Upper lobe of left lung (tissue), 6 donors: Measurements from ENCODE around the gene GARS1. TPM values are rescaled to one million over a fixed set of nuclear protein-coding genes. Genes with fewer than 3 reads are reported as not detected.

ENCODE experiments used
- ATAC-seq, 2 donors: fragments of 200-7000 bp; cut with Tn5 transposase; one replicate each; pipeline ENCODE4 v1.9.1; 2022; ENCODE audit warnings: mild to moderate bottlenecking in 2 of 2, moderate library complexity in 2 of 2; ENCODE audit not compliant: low FRiP score in 2 of 2
- DNase-seq, 2 donors: peaks; one replicate each; pipeline ENCODE4 v3.0.0-alpha.2; 2019 to 2020
- H3K27ac ChIP-seq, 4 donors: fragments of 200-600 bp; sonication (generic); one replicate each; pipeline ENCODE4 v1.5.1; 2016 to 2019
- H3K27me3 ChIP-seq, 4 donors: fragments of 200-600 bp; sonication (generic); one replicate each; pipeline ENCODE4 v1.5.1; 2017 to 2019
- H3K36me3 ChIP-seq, 4 donors: fragments of 200-600 bp; sonication (generic); one replicate each; pipeline ENCODE4 v1.5.1; 2016 to 2019
- H3K4me1 ChIP-seq, 4 donors: fragments of 200-600 bp; sonication (generic); one replicate each; pipeline ENCODE4 v1.5.1; 2018 to 2019
- H3K4me3 ChIP-seq, 4 donors: fragments of 200-600 bp; sonication (generic); one replicate each; pipeline ENCODE4 v1.5.1; 2017 to 2019; ENCODE audit warnings: mild to moderate bottlenecking in 2 of 4, moderate library complexity in 1 of 4
- H3K9me3 ChIP-seq, 4 donors: fragments of 200-600 bp; sonication (generic); one replicate each; pipeline ENCODE4 v1.5.1; 2018 to 2019
- CTCF ChIP-seq, 6 experiments: fragments of 450-650 bp in 4 of 6; fragments of 200-600 bp in 2 of 6; sonication (generic) in 2 of 6; IDR thresholded peaks; one replicate each; pipeline ENCODE4 v1.5.1; 2016 to 2019; ENCODE audit warnings: antibody characterized with exemption in 6 of 6
- EP300 ChIP-seq, 4 donors: sonication (generic); formaldehyde crosslinking; IDR thresholded peaks; one replicate each; pipeline ENCODE4 v1.5.1; 2017; ENCODE audit warnings: antibody characterized with exemption in 4 of 4, control low read depth in 2 of 4
- POLR2A ChIP-seq, 4 donors: fragments of 450-650 bp; IDR thresholded peaks; one replicate each; pipeline ENCODE4 v1.5.1; 2016 to 2017; ENCODE audit warnings: antibody characterized with exemption in 4 of 4, mild to moderate bottlenecking in 2 of 4
- POLR2AphosphoS5 ChIP-seq, 2 donors: sonication (generic); formaldehyde crosslinking; IDR thresholded peaks; one replicate each; pipeline ENCODE4 v1.5.1; 2017; ENCODE audit warnings: antibody characterized with exemption in 2 of 2
- WGBS, 2 donors: methylation state at CpG; one replicate each; pipeline ENCODE4 v1.1.5; 2017 to 2018; 5-methylcytosine and 5-hydroxymethylcytosine counted together
- total RNA-seq, 6 donors: library from RNA; depleted of rRNA in 4 of 6; stranded (reverse); fragments of >200 nt in 4 of 6; gene quantifications; one replicate each; pipeline versions ENCODE4 v1.1.0 to v1.2.1, GENCODE V29; 2016 to 2021
- donor health status: DM: no; HTN: no; CAD: no; lungs with moderate emphysema.
- donor health status: DM: no; HTN: yes; CAD: no; lungs with severe emphysema.

Gene GARS1
- total RNA-seq, 6 donors from 2014 or later = 59.5 to 107 (median 81.6) TPM

- DNase-seq (peak in 1 of 2 donors; percentile 45), ATAC-seq (peak; percentile 64 to 81)
- peaks cover 0 to 7% (median 2%) of the 10 kb centered on the region in 4 donors for H3K36me3 ChIP-seq
- H3K27me3 ChIP-seq = no peaks in the 10 kb centered on the region
- H3K4me1 ChIP-seq = peaks cover 16 to 33% (median 27%) of the 10 kb centered on the region in 4 donors
- 0% methylated on average over 8 to 12 of the region's 12 CpGs for WGBS, 2 donors
- H3K4me3 ChIP-seq = peak overlapping the region; percentile 21 to 91 (median 76)
- peak overlapping the region; percentile 93 to 98 (median 94) for H3K27ac ChIP-seq
- H3K9me3 ChIP-seq = no peaks in the 10 kb centered on the region
- TF ChIP-seq POLR2AphosphoS5 (IDR thresholded peaks at IDR 0.05) (no peak), CTCF (IDR thresholded peaks at IDR 0.05) (no peak), POLR2A (IDR thresholded peaks at IDR 0.05) (no peak), EP300 (IDR thresholded peaks at IDR 0.05) (no peak)
Observed at GRCh38 chr7:30594048-30594539, 584 bp upstream of the GARS1 start.

GRCh38 chr7:30595436-30596013 lies 847 bp downstream of the GARS1 start:
- 2 to 4% methylated on average over 13 of the region's 13 CpGs for WGBS, 2 donors
- ATAC-seq (no peak), DNase-seq (no peak)
- H3K27ac ChIP-seq = peak overlapping the region; percentile 93 to 98 (median 94)
- peak overlapping the region; percentile 68 to 93 (median 88) for H3K4me3 ChIP-seq
- no peaks in the 10 kb centered on the region for H3K27me3 ChIP-seq
- no peaks in the 10 kb centered on the region for H3K9me3 ChIP-seq
- TF ChIP-seq POLR2AphosphoS5 (IDR thresholded peaks at IDR 0.05) (no peak), CTCF (IDR thresholded peaks at IDR 0.05) (no peak), EP300 (IDR thresholded peaks at IDR 0.05) (no peak), POLR2A (IDR thresholded peaks at IDR 0.05) (no peak)
- peaks cover 16 to 33% (median 27%) of the 10 kb centered on the region in 4 donors for H3K4me1 ChIP-seq
- H3K36me3 ChIP-seq = peaks cover 6 to 21% (median 11%) of the 10 kb centered on the region in 4 donors

GRCh38 chr7:30596014-30596641 lies 1.4 kb downstream of the GARS1 start:
- TF ChIP-seq CTCF (IDR thresholded peaks at IDR 0.05) (no peak), POLR2A (IDR thresholded peaks at IDR 0.05) (no peak), EP300 (IDR thresholded peaks at IDR 0.05) (no peak)
- DNase-seq (peak in 1 of 2 donors; percentile 43), ATAC-seq (peak in 1 of 2 donors; percentile 10)
- Histone ChIP-seq H3K27me3 (no peaks in the 10 kb centered on the region), H3K4me3 (peak overlapping the region; percentile 68 to 93 (median 88)), H3K4me1 (peaks cover 16 to 33% (median 27%) of the 10 kb centered on the region in 4 donors), H3K9me3 (no peaks in the 10 kb centered on the region), H3K27ac (peak overlapping the region in 3 of 4 donors; percentile 93 to 96 (median 93)), H3K36me3 (peaks cover 10 to 27% (median 17%) of the 10 kb centered on the region in 4 donors)
- 15 to 28% methylated on average over 14 of the region's 14 CpGs for WGBS, 2 donors

GRCh38 chr7:30596721-30597120 lies 2.0 kb downstream of the GARS1 start:
- H3K4me3 ChIP-seq = peak overlapping the region in 3 of 4 donors; percentile 68 to 91 (median 84)
- TF ChIP-seq EP300 (IDR thresholded peaks at IDR 0.05) (no peak), CTCF (IDR thresholded peaks at IDR 0.05) (no peak), POLR2AphosphoS5 (IDR thresholded peaks at IDR 0.05) (no peak)
- DNase-seq = no peak

More at GRCh38 chr7:30596721-30597120, 2.0 kb downstream of the GARS1 start:
- Histone ChIP-seq H3K36me3 (peaks cover 10 to 33% (median 22%) of the 10 kb centered on the region in 4 donors), H3K9me3 (no peaks in the 10 kb centered on the region), H3K27me3 (no peaks in the 10 kb centered on the region), H3K4me1 (peaks cover 16 to 33% (median 27%) of the 10 kb centered on the region in 4 donors), H3K27ac (no peak overlapping the region)
- 81 to 90% methylated on average over 3 of the region's 3 CpGs for WGBS, 2 donors
- ATAC-seq = no peak
